ENCODE data around the gene COL20A1.

COL20A1 gene

GRCh38 chr20:63320616-63321147, 27.7 kb downstream of the COL20A1 start:
- peaks cover 2% of the 10 kb centered on the region in 2 donors for H3K27me3 ChIP-seq (ENCODE audit: control insufficient read depth in 2 of 2, insufficient read depth in 2 of 2, low read length in 2 of 2)
- H3K9me3 ChIP-seq (ENCODE audit: control insufficient read depth in 2 of 2, low read length in 2 of 2) = no peaks in the 10 kb centered on the region
- H3K36me3 ChIP-seq (ENCODE audit: control insufficient read depth in 2 of 2, insufficient read depth in 2 of 2, low read length in 2 of 2) = no peaks in the 10 kb centered on the region
- no peak overlapping the region for H3K9ac ChIP-seq (ENCODE audit: low read depth in 1 of 2, low read length in 2 of 2)
- H3K4me3 ChIP-seq (ENCODE audit: low read length in 2 of 2) = no peak overlapping the region
- H3K4me1 ChIP-seq (ENCODE audit: control insufficient read depth in 2 of 2, insufficient read depth in 2 of 2, low read length in 2 of 2) = no peaks in the 10 kb centered on the region
- H3K27ac ChIP-seq (ENCODE audit: low read depth in 2 of 2, low read length in 2 of 2) = no peak overlapping the region

GRCh38 chr20:63321148-63321831, 28.3 kb downstream of the COL20A1 start:
- H3K27me3 ChIP-seq (ENCODE audit: control insufficient read depth in 2 of 2, insufficient read depth in 2 of 2, low read length in 2 of 2) = peaks cover 2% of the 10 kb centered on the region in 2 donors
- H3K9ac ChIP-seq (ENCODE audit: low read depth in 1 of 2, low read length in 2 of 2) = no peak overlapping the region

GRCh38 chr20:63322146-63322932, 29.4 kb downstream of the COL20A1 start:
- Histone ChIP-seq H3K9me3 (ENCODE audit: control insufficient read depth in 2 of 2, low read length in 2 of 2) (no peaks in the 10 kb centered on the region), H3K4me3 (ENCODE audit: low read length in 2 of 2) (no peak overlapping the region), H3K27me3 (ENCODE audit: control insufficient read depth in 2 of 2, insufficient read depth in 2 of 2, low read length in 2 of 2) (peaks cover 2% of the 10 kb centered on the region in 2 donors), H3K27ac (ENCODE audit: low read depth in 2 of 2, low read length in 2 of 2) (no peak overlapping the region), H3K4me1 (ENCODE audit: control insufficient read depth in 2 of 2, insufficient read depth in 2 of 2, low read length in 2 of 2) (no peaks in the 10 kb centered on the region), H3K9ac (ENCODE audit: low read depth in 1 of 2, low read length in 2 of 2) (no peak overlapping the region), H3K36me3 (ENCODE audit: control insufficient read depth in 2 of 2, insufficient read depth in 2 of 2, low read length in 2 of 2) (no peaks in the 10 kb centered on the region)

More at GRCh38 chr20:63321148-63321831, 28.3 kb downstream of the COL20A1 start:
- H3K4me3 ChIP-seq (ENCODE audit: low read length in 2 of 2) = no peak overlapping the region
- no peaks in the 10 kb centered on the region for H3K9me3 ChIP-seq (ENCODE audit: control insufficient read depth in 2 of 2, low read length in 2 of 2)
- no peaks in the 10 kb centered on the region for H3K4me1 ChIP-seq (ENCODE audit: control insufficient read depth in 2 of 2, insufficient read depth in 2 of 2, low read length in 2 of 2)
- no peaks in the 10 kb centered on the region for H3K36me3 ChIP-seq (ENCODE audit: control insufficient read depth in 2 of 2, insufficient read depth in 2 of 2, low read length in 2 of 2)
- H3K27ac ChIP-seq (ENCODE audit: low read depth in 2 of 2, low read length in 2 of 2) = no peak overlapping the region

- Histone ChIP-seq H3K4me3 (ENCODE audit: low read length in 2 of 2) (no peak overlapping the region), H3K9ac (ENCODE audit: low read depth in 1 of 2, low read length in 2 of 2) (no peak overlapping the region), H3K27me3 (ENCODE audit: control insufficient read depth in 2 of 2, insufficient read depth in 2 of 2, low read length in 2 of 2) (peaks cover 2% of the 10 kb centered on the region in 2 donors), H3K4me1 (ENCODE audit: control insufficient read depth in 2 of 2, insufficient read depth in 2 of 2, low read length in 2 of 2) (no peaks in the 10 kb centered on the region), H3K27ac (ENCODE audit: low read depth in 2 of 2, low read length in 2 of 2) (no peak overlapping the region), H3K36me3 (ENCODE audit: control insufficient read depth in 2 of 2, insufficient read depth in 2 of 2, low read length in 2 of 2) (no peaks in the 10 kb centered on the region), H3K9me3 (ENCODE audit: control insufficient read depth in 2 of 2, low read length in 2 of 2) (no peaks in the 10 kb centered on the region)
Measured at GRCh38 chr20:63322933-63323273, 29.9 kb downstream of the COL20A1 start.

GRCh38 chr20:63323357-63323981, 30.5 kb downstream of the COL20A1 start:
- H3K9ac ChIP-seq (ENCODE audit: low read depth in 1 of 2, low read length in 2 of 2) = no peak overlapping the region
- H3K27me3 ChIP-seq (ENCODE audit: control insufficient read depth in 2 of 2, insufficient read depth in 2 of 2, low read length in 2 of 2) = peaks cover 2% of the 10 kb centered on the region in 2 donors
- H3K4me3 ChIP-seq (ENCODE audit: low read length in 2 of 2) = no peak overlapping the region
- no peaks in the 10 kb centered on the region for H3K9me3 ChIP-seq (ENCODE audit: control insufficient read depth in 2 of 2, low read length in 2 of 2)
- no peaks in the 10 kb centered on the region for H3K4me1 ChIP-seq (ENCODE audit: control insufficient read depth in 2 of 2, insufficient read depth in 2 of 2, low read length in 2 of 2)
- no peaks in the 10 kb centered on the region for H3K36me3 ChIP-seq (ENCODE audit: control insufficient read depth in 2 of 2, insufficient read depth in 2 of 2, low read length in 2 of 2)
- no peak overlapping the region for H3K27ac ChIP-seq (ENCODE audit: low read depth in 2 of 2, low read length in 2 of 2)

- no peaks in the 10 kb centered on the region for H3K36me3 ChIP-seq (ENCODE audit: control insufficient read depth in 2 of 2, insufficient read depth in 2 of 2, low read length in 2 of 2)
- H3K9me3 ChIP-seq (ENCODE audit: control insufficient read depth in 2 of 2, low read length in 2 of 2) = no peaks in the 10 kb centered on the region
- H3K9ac ChIP-seq (ENCODE audit: low read depth in 1 of 2, low read length in 2 of 2) = no peak overlapping the region
- peaks cover 2% of the 10 kb centered on the region in 2 donors for H3K27me3 ChIP-seq (ENCODE audit: control insufficient read depth in 2 of 2, insufficient read depth in 2 of 2, low read length in 2 of 2)
- H3K27ac ChIP-seq (ENCODE audit: low read depth in 2 of 2, low read length in 2 of 2) = no peak overlapping the region
- H3K4me1 ChIP-seq (ENCODE audit: control insufficient read depth in 2 of 2, insufficient read depth in 2 of 2, low read length in 2 of 2) = no peaks in the 10 kb centered on the region
- no peak overlapping the region for H3K4me3 ChIP-seq (ENCODE audit: low read length in 2 of 2)
Measured at GRCh38 chr20:63325021-63325471, 32.1 kb downstream of the COL20A1 start.

GRCh38 chr20:63325554-63326313, 32.7 kb downstream of the COL20A1 start:
- no peaks in the 10 kb centered on the region for H3K36me3 ChIP-seq (ENCODE audit: control insufficient read depth in 2 of 2, insufficient read depth in 2 of 2, low read length in 2 of 2)
- no peak overlapping the region for H3K4me3 ChIP-seq (ENCODE audit: low read length in 2 of 2)
- H3K27ac ChIP-seq (ENCODE audit: low read depth in 2 of 2, low read length in 2 of 2) = no peak overlapping the region
- H3K9ac ChIP-seq (ENCODE audit: low read depth in 1 of 2, low read length in 2 of 2) = no peak overlapping the region
- H3K9me3 ChIP-seq (ENCODE audit: control insufficient read depth in 2 of 2, low read length in 2 of 2) = no peaks in the 10 kb centered on the region
- H3K4me1 ChIP-seq (ENCODE audit: control insufficient read depth in 2 of 2, insufficient read depth in 2 of 2, low read length in 2 of 2) = no peaks in the 10 kb centered on the region
- H3K27me3 ChIP-seq (ENCODE audit: control insufficient read depth in 2 of 2, insufficient read depth in 2 of 2, low read length in 2 of 2) = peaks cover 2% of the 10 kb centered on the region in 2 donors

GRCh38 chr20:63326314-63327230, 33.6 kb downstream of the COL20A1 start:
- Histone ChIP-seq H3K4me1 (ENCODE audit: control insufficient read depth in 2 of 2, insufficient read depth in 2 of 2, low read length in 2 of 2) (no peaks in the 10 kb centered on the region), H3K4me3 (ENCODE audit: low read length in 2 of 2) (no peak overlapping the region), H3K27ac (ENCODE audit: low read depth in 2 of 2, low read length in 2 of 2) (no peak overlapping the region), H3K27me3 (ENCODE audit: control insufficient read depth in 2 of 2, insufficient read depth in 2 of 2, low read length in 2 of 2) (peaks cover 2% of the 10 kb centered on the region in 2 donors), H3K36me3 (ENCODE audit: control insufficient read depth in 2 of 2, insufficient read depth in 2 of 2, low read length in 2 of 2) (no peaks in the 10 kb centered on the region), H3K9ac (ENCODE audit: low read depth in 1 of 2, low read length in 2 of 2) (no peak overlapping the region), H3K9me3 (ENCODE audit: control insufficient read depth in 2 of 2, low read length in 2 of 2) (no peaks in the 10 kb centered on the region)

- Histone ChIP-seq H3K36me3 (ENCODE audit: control insufficient read depth in 2 of 2, insufficient read depth in 2 of 2, low read length in 2 of 2) (no peaks in the 10 kb centered on the region), H3K9me3 (ENCODE audit: control insufficient read depth in 2 of 2, low read length in 2 of 2) (no peaks in the 10 kb centered on the region), H3K9ac (ENCODE audit: low read depth in 1 of 2, low read length in 2 of 2) (no peak overlapping the region), H3K27me3 (ENCODE audit: control insufficient read depth in 2 of 2, insufficient read depth in 2 of 2, low read length in 2 of 2) (peaks cover 0 to 2% of the 10 kb centered on the region in 2 donors), H3K4me1 (ENCODE audit: control insufficient read depth in 2 of 2, insufficient read depth in 2 of 2, low read length in 2 of 2) (no peaks in the 10 kb centered on the region), H3K4me3 (ENCODE audit: low read length in 2 of 2) (no peak overlapping the region), H3K27ac (ENCODE audit: low read depth in 2 of 2, low read length in 2 of 2) (no peak overlapping the region)
Measured at GRCh38 chr20:63327231-63327745, 34.3 kb downstream of the COL20A1 start.
